WTC11 (cell line): Measurements from ENCODE around the gene CALHM4.

Source experiments
- CTCF ChIP-seq: fragments of 200-600 bp; IDR thresholded peaks from 2 replicates; pipeline ENCODE4 v1.8.0; 2022; ENCODE audit warnings: antibody characterized with exemption
- FOXJ3 ChIP-seq: sonication (generic); formaldehyde crosslinking; IDR thresholded peaks from 2 replicates; pipeline ENCODE4 v1.9.0; 2021; ENCODE audit warnings: missing genetic modification reagents, mild to moderate bottlenecking, borderline replicate concordance
- NFATC4 ChIP-seq: fragments of 250-450 bp; sonication (Bioruptor Pico); IDR thresholded peaks from 2 replicates; pipeline ENCODE4 v1.9.0; 2021; ENCODE audit warnings: mild to moderate bottlenecking
- RELA ChIP-seq: sonication (generic); formaldehyde crosslinking; IDR thresholded peaks from 2 replicates; pipeline ENCODE4 v1.8.1; 2022; ENCODE audit warnings: missing genetic modification reagents, mild to moderate bottlenecking, borderline replicate concordance
- RORB ChIP-seq: fragments of 250-450 bp; sonication (Bioruptor Pico); IDR thresholded peaks from 2 replicates; pipeline ENCODE4 v1.9.0; 2021; ENCODE audit warnings: mild to moderate bottlenecking
- ZNF121 ChIP-seq: sonication (generic); formaldehyde crosslinking; IDR thresholded peaks from 2 replicates; pipeline ENCODE4 v1.8.0; 2023; ENCODE audit warnings: missing genetic modification reagents
- ZNF219 ChIP-seq: sonication (generic); formaldehyde crosslinking; IDR thresholded peaks from 2 replicates; pipeline ENCODE4 v1.8.0; 2023; ENCODE audit warnings: missing genetic modification reagents, mild to moderate bottlenecking, borderline replicate concordance
- ZNF232 ChIP-seq: sonication (generic); formaldehyde crosslinking; IDR thresholded peaks from 2 replicates; pipeline ENCODE4 v1.8.0; 2022; ENCODE audit warnings: mild to moderate bottlenecking, missing genetic modification reagents
- TF ChIP-seq, protein P1 (sequence below): sonication (generic); formaldehyde crosslinking; IDR thresholded peaks from 2 replicates; pipeline ENCODE4 v1.8.1; 2023; ENCODE audit warnings: mild to moderate bottlenecking, moderate library complexity, missing genetic modification reagents
- TF ChIP-seq, protein P2 (sequence below): sonication (generic); formaldehyde crosslinking; IDR thresholded peaks from 2 replicates; pipeline ENCODE4 v1.8.1; 2023; ENCODE audit warnings: mild to moderate bottlenecking, missing genetic modification reagents
- TF ChIP-seq, protein P3 (sequence below): sonication (generic); formaldehyde crosslinking; IDR thresholded peaks from 2 replicates; pipeline ENCODE4 v1.8.1; 2023; ENCODE audit warnings: mild to moderate bottlenecking, missing genetic modification reagents, moderate library complexity
- TF ChIP-seq, protein P4 (sequence below): sonication (generic); formaldehyde crosslinking; IDR thresholded peaks from 2 replicates; pipeline ENCODE4 v1.8.1; 2023; ENCODE audit warnings: mild to moderate bottlenecking, missing genetic modification reagents

- TF ChIP-seq CTCF = no peak
- TF ChIP-seq, protein P1, sequence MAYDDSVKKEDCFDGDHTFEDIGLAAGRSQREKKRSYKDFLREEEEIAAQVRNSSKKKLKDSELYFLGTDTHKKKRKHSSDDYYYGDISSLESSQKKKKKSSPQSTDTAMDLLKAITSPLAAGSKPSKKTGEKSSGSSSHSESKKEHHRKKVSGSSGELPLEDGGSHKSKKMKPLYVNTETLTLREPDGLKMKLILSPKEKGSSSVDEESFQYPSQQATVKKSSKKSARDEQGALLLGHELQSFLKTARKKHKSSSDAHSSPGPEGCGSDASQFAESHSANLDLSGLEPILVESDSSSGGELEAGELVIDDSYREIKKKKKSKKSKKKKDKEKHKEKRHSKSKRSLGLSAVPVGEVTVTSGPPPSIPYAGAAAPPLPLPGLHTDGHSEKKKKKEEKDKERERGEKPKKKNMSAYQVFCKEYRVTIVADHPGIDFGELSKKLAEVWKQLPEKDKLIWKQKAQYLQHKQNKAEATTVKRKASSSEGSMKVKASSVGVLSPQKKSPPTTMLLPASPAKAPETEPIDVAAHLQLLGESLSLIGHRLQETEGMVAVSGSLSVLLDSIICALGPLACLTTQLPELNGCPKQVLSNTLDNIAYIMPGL (CRISPR knock-in tag) = no peak
- no peak for TF ChIP-seq ZNF219 (CRISPR knock-in tag)
- TF ChIP-seq, protein P2, sequence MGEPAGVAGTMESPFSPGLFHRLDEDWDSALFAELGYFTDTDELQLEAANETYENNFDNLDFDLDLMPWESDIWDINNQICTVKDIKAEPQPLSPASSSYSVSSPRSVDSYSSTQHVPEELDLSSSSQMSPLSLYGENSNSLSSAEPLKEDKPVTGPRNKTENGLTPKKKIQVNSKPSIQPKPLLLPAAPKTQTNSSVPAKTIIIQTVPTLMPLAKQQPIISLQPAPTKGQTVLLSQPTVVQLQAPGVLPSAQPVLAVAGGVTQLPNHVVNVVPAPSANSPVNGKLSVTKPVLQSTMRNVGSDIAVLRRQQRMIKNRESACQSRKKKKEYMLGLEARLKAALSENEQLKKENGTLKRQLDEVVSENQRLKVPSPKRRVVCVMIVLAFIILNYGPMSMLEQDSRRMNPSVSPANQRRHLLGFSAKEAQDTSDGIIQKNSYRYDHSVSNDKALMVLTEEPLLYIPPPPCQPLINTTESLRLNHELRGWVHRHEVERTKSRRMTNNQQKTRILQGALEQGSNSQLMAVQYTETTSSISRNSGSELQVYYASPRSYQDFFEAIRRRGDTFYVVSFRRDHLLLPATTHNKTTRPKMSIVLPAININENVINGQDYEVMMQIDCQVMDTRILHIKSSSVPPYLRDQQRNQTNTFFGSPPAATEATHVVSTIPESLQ (CRISPR knock-in tag) = no peak
- TF ChIP-seq, protein P3, sequence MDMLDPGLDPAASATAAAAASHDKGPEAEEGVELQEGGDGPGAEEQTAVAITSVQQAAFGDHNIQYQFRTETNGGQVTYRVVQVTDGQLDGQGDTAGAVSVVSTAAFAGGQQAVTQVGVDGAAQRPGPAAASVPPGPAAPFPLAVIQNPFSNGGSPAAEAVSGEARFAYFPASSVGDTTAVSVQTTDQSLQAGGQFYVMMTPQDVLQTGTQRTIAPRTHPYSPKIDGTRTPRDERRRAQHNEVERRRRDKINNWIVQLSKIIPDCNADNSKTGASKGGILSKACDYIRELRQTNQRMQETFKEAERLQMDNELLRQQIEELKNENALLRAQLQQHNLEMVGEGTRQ (CRISPR knock-in tag) = no peak
- TF ChIP-seq RORB (CRISPR knock-in tag) = no peak
- no peak for TF ChIP-seq FOXJ3 (CRISPR knock-in tag)
- TF ChIP-seq NFATC4 (CRISPR knock-in tag) = no peak
- TF ChIP-seq ZNF232 = no peak
- no peak for TF ChIP-seq RELA (CRISPR knock-in tag)
- TF ChIP-seq, protein P4, sequence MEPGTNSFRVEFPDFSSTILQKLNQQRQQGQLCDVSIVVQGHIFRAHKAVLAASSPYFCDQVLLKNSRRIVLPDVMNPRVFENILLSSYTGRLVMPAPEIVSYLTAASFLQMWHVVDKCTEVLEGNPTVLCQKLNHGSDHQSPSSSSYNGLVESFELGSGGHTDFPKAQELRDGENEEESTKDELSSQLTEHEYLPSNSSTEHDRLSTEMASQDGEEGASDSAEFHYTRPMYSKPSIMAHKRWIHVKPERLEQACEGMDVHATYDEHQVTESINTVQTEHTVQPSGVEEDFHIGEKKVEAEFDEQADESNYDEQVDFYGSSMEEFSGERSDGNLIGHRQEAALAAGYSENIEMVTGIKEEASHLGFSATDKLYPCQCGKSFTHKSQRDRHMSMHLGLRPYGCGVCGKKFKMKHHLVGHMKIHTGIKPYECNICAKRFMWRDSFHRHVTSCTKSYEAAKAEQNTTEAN = no peak
- TF ChIP-seq ZNF121 (CRISPR knock-in tag) = no peak
These were observed 10.3 kb downstream of the CALHM4 start for GRCh38 chr6:116563830-116564229.
